Measurements from ENCODE around the gene TOMM40.
"Not testable (repeated sequence)": the region's sequence is repeated elsewhere in the genome, so short reads cannot be mapped to it uniquely, and the experiment has no call there.

Gene TOMM40

GRCh38 chr19:44897835-44898234 is 6.8 kb downstream of the TOMM40 start:
- no peak for DNase-seq (ENCODE audit: low read depth)

- DNase-seq (ENCODE audit: low read depth): no peak
Measured at GRCh38 chr19:44900328-44901244, 9.5 kb downstream of the TOMM40 start.

GRCh38 chr19:44903216-44903601 is 12.2 kb downstream of the TOMM40 start:
- DNase-seq (ENCODE audit: low read depth): no peak

- DNase-seq (ENCODE audit: low read depth): peak; percentile 20
Measured at GRCh38 chr19:44903602-44904425, 12.8 kb downstream of the TOMM40 start.

- no peak for DNase-seq (ENCODE audit: low read depth)
Measured at GRCh38 chr19:44904426-44904994, 13.5 kb downstream of the TOMM40 start.

- no peak for DNase-seq (ENCODE audit: low read depth)
Measured at GRCh38 chr19:44905437-44906160, 14.5 kb downstream of the TOMM40 start, which contains the start of gene APOE. Gene APOE, plus strand, starts transcription at chr19:44905796. Its CDS starts 829 bp downstream, at chr19:44906625.

- DNase-seq (ENCODE audit: low read depth): no peak
Measured at GRCh38 chr19:44907613-44908012, 16.6 kb downstream of the TOMM40 start.

GRCh38 chr19:44908074-44908835 is 17.2 kb downstream of the TOMM40 start:
- no peak for DNase-seq (ENCODE audit: low read depth)

- DNase-seq (ENCODE audit: low read depth): no peak
Measured at GRCh38 chr19:44908836-44909261, 17.8 kb downstream of the TOMM40 start.

- no peak for DNase-seq (ENCODE audit: low read depth)
Measured at GRCh38 chr19:44909775-44910174, 18.7 kb downstream of the TOMM40 start.

GRCh38 chr19:44911896-44912295 is 20.8 kb downstream of the TOMM40 start:
- not testable (repeated sequence) for DNase-seq (ENCODE audit: low read depth)

GRCh38 chr19:44912854-44913253 is 21.8 kb downstream of the TOMM40 start:
- DNase-seq (ENCODE audit: low read depth): no peak

GRCh38 chr19:44913512-44914432 is 22.7 kb downstream of the TOMM40 start:
- DNase-seq (ENCODE audit: low read depth): not testable (repeated sequence)

GRCh38 chr19:44914433-44915206 is 23.6 kb downstream of the TOMM40 start, which contains the start of gene APOC1:
Gene APOC1, plus strand, starts transcription at chr19:44914608. Its CDS starts 284 bp downstream, at chr19:44914892.
- peak; percentile 54 for DNase-seq (ENCODE audit: low read depth)

GRCh38 chr19:44924243-44924725 is 33.2 kb downstream of the TOMM40 start:
- no peak for DNase-seq (ENCODE audit: low read depth)

GRCh38 chr19:44925114-44925891 is 34.2 kb downstream of the TOMM40 start:
- DNase-seq (ENCODE audit: low read depth): no peak

GRCh38 chr19:44926245-44927077 is 35.4 kb downstream of the TOMM40 start:
- DNase-seq (ENCODE audit: low read depth): not testable (repeated sequence)

Measured in T-helper 22 cell (primary cell).